Trophoblast cell (in vitro differentiated cells and primary cell): ENCODE measurements around the gene LIMK2.

Experiments
- DNase-seq, 2 donors: peaks; one replicate each; pipeline ENCODE4 v3.0.0-alpha.2; 2016
- H2AFZ ChIP-seq: 2 replicates; pipeline ENCODE4 v1.6.1; 2013; ENCODE audit warnings: low read length, moderate library complexity, mild to moderate bottlenecking; ENCODE audit not compliant: insufficient read depth, poor library complexity
- H2AK5ac ChIP-seq: 2 replicates; pipeline ENCODE4 v1.6.1; 2013; ENCODE audit warnings: mild to moderate bottlenecking, low read length
- H2BK120ac ChIP-seq: 2 replicates; pipeline ENCODE4 v1.6.1; 2013; ENCODE audit warnings: low read length, mild to moderate bottlenecking, moderate library complexity; ENCODE audit not compliant: insufficient read depth, poor library complexity
- H2BK12ac ChIP-seq: 2 replicates; pipeline ENCODE4 v1.6.1; 2013; ENCODE audit warnings: mild to moderate bottlenecking, low read length, moderate library complexity
- H2BK5ac ChIP-seq: 2 replicates; pipeline ENCODE4 v1.6.1; 2013; ENCODE audit warnings: low read length, low read depth, moderate library complexity, mild to moderate bottlenecking; ENCODE audit not compliant: poor library complexity
- H3K14ac ChIP-seq: 2 replicates; pipeline ENCODE4 v1.6.1; 2013; ENCODE audit warnings: mild to moderate bottlenecking, low read length
- H3K18ac ChIP-seq: 2 replicates; pipeline ENCODE4 v1.6.1; 2013; ENCODE audit warnings: mild to moderate bottlenecking, low read length
- H3K23ac ChIP-seq: 2 replicates; pipeline ENCODE4 v1.6.1; 2013; ENCODE audit warnings: low read length
- H3K27ac ChIP-seq: 2 replicates; pipeline ENCODE4 v1.5.1; 2013; ENCODE audit warnings: low read depth, mild to moderate bottlenecking, inconsistent platforms, low read length, moderate library complexity
- H3K27me3 ChIP-seq: 2 replicates; pipeline ENCODE4 v1.6.1; 2013; ENCODE audit warnings: inconsistent platforms, mild to moderate bottlenecking, low read length, moderate library complexity; ENCODE audit not compliant: insufficient read depth
- H3K36me3 ChIP-seq, 2 experiments: 1 replicate in 1 of 2; 2 replicates in 1 of 2; pipeline ENCODE4 v1.6.1; 2013; ENCODE audit warnings: low read length in 2 of 2, mild to moderate bottlenecking in 2 of 2, moderate library complexity in 1 of 2; ENCODE audit not compliant: insufficient read depth in 2 of 2, control insufficient read depth in 1 of 2
- H3K4ac ChIP-seq: 2 replicates; pipeline ENCODE4 v1.6.1; 2013; ENCODE audit warnings: low read depth, mild to moderate bottlenecking, low read length, moderate library complexity
- H3K4me1 ChIP-seq, 2 experiments: 1 replicate in 1 of 2; 2 replicates in 1 of 2; pipeline ENCODE4 v1.6.1; 2013; ENCODE audit warnings: low read length in 2 of 2, mild to moderate bottlenecking in 2 of 2, moderate library complexity in 1 of 2; ENCODE audit not compliant: insufficient read depth in 2 of 2, control insufficient read depth in 1 of 2
- H3K4me2 ChIP-seq: 2 replicates; pipeline ENCODE4 v1.6.1; 2013; ENCODE audit warnings: inconsistent platforms, mild to moderate bottlenecking, low read length, moderate library complexity
- H3K4me3 ChIP-seq: 2 replicates; pipeline ENCODE4 v1.5.1; 2013; ENCODE audit warnings: mild to moderate bottlenecking, low read depth, low read length, inconsistent platforms
- H3K79me1 ChIP-seq: one replicate; pipeline ENCODE4 v1.6.1; 2013; ENCODE audit warnings: low read length
- H3K79me2 ChIP-seq: 2 replicates; pipeline ENCODE4 v1.6.1; 2013; ENCODE audit warnings: low read length, mild to moderate bottlenecking; ENCODE audit not compliant: control insufficient read depth, insufficient read depth, poor library complexity
- H3K9ac ChIP-seq: 2 replicates; pipeline ENCODE4 v1.6.1; 2013; ENCODE audit warnings: mild to moderate bottlenecking, low read length
- H3K9me3 ChIP-seq: 2 replicates; pipeline ENCODE4 v1.6.1; 2013; ENCODE audit warnings: low read depth, mild to moderate bottlenecking, control low read depth, inconsistent platforms, low read length; ENCODE audit not compliant: insufficient read depth
- H4K12ac ChIP-seq: 2 replicates; pipeline ENCODE4 v1.6.1; 2013; ENCODE audit warnings: low read depth, mild to moderate bottlenecking, low read length, moderate library complexity
- H4K8ac ChIP-seq: 2 replicates; pipeline ENCODE4 v1.6.1; 2013; ENCODE audit warnings: low read depth, mild to moderate bottlenecking, low read length, moderate library complexity
- H4K91ac ChIP-seq: one replicate; pipeline ENCODE4 v1.6.1; 2013; ENCODE audit warnings: low read depth, mild to moderate bottlenecking, low read length, moderate library complexity
- WGBS: extraction: QIAGEN DNeasy Blood & Tissue Kit; methylation state at CpG from one replicate; pipeline ENCODE4 v1.1.7; 2013; ENCODE audit warnings: missing lambda C conversion rate; ENCODE audit not compliant: insufficient read length, insufficient coverage; ENCODE audit errors: extremely low coverage; 5-methylcytosine and 5-hydroxymethylcytosine counted together

Gene LIMK2

GRCh38 chr22:31281733-31282132 lies 69.6 kb downstream of the LIMK2 start:
- H3K79me1 ChIP-seq = no peaks in the 10 kb centered on the region
- no peaks in the 10 kb centered on the region for H3K27me3 ChIP-seq
- DNase-seq = no peak
- H3K14ac ChIP-seq = no peak overlapping the region
- H3K18ac ChIP-seq = no peak overlapping the region
- H3K36me3 ChIP-seq = peaks cover 25 to 41% of the 10 kb centered on the region in 2 experiments
- no peak overlapping the region for H3K4ac ChIP-seq
- no peaks in the 10 kb centered on the region for H3K79me2 ChIP-seq
- H3K27ac ChIP-seq = no peak overlapping the region
- no peak overlapping the region for H3K23ac ChIP-seq
- no peak overlapping the region for H2BK12ac ChIP-seq
- H4K91ac ChIP-seq = no peak overlapping the region
- no CpG with 5 or more reads among the region's 4 CpGs for WGBS
- no peak overlapping the region for H4K12ac ChIP-seq
- H3K9ac ChIP-seq = no peak overlapping the region
- H2BK5ac ChIP-seq = no peak overlapping the region
- H2BK120ac ChIP-seq = no peak overlapping the region
- H4K8ac ChIP-seq = no peak overlapping the region
- H3K4me2 ChIP-seq = no peak overlapping the region
- no peak overlapping the region for H2AFZ ChIP-seq
- H2AK5ac ChIP-seq = no peak overlapping the region
- H3K4me3 ChIP-seq = no peak overlapping the region
- peaks cover 5 to 10% of the 10 kb centered on the region in 2 experiments for H3K4me1 ChIP-seq
- no peaks in the 10 kb centered on the region for H3K9me3 ChIP-seq

GRCh38 chr22:31282748-31283468 lies 70.8 kb downstream of the LIMK2 start:
- H3K27ac ChIP-seq = no peak overlapping the region
- H3K4ac ChIP-seq = no peak overlapping the region
- no peak overlapping the region for H3K4me2 ChIP-seq
- no peak overlapping the region for H2BK120ac ChIP-seq
- peaks cover 19 to 34% of the 10 kb centered on the region in 2 experiments for H3K36me3 ChIP-seq
- no peak overlapping the region for H2AFZ ChIP-seq
- H3K4me3 ChIP-seq = no peak overlapping the region
- no peak overlapping the region for H2BK12ac ChIP-seq
- no CpG with 5 or more reads among the region's 8 CpGs for WGBS
- H3K79me1 ChIP-seq = no peaks in the 10 kb centered on the region
- no peaks in the 10 kb centered on the region for H3K9me3 ChIP-seq
- peaks cover 5 to 10% of the 10 kb centered on the region in 2 experiments for H3K4me1 ChIP-seq
- H3K18ac ChIP-seq = no peak overlapping the region
- no peaks in the 10 kb centered on the region for H3K27me3 ChIP-seq
- no peak overlapping the region for H3K14ac ChIP-seq
- no peak overlapping the region for H3K23ac ChIP-seq
- H2AK5ac ChIP-seq = no peak overlapping the region
- H3K9ac ChIP-seq = no peak overlapping the region
- H4K12ac ChIP-seq = no peak overlapping the region
- H3K79me2 ChIP-seq = no peaks in the 10 kb centered on the region
- H2BK5ac ChIP-seq = no peak overlapping the region
- H4K91ac ChIP-seq = no peak overlapping the region
- peak overlapping the region; percentile 16 for H4K8ac ChIP-seq
- DNase-seq = peak in 1 of 2 donors; percentile 38

DNA sequence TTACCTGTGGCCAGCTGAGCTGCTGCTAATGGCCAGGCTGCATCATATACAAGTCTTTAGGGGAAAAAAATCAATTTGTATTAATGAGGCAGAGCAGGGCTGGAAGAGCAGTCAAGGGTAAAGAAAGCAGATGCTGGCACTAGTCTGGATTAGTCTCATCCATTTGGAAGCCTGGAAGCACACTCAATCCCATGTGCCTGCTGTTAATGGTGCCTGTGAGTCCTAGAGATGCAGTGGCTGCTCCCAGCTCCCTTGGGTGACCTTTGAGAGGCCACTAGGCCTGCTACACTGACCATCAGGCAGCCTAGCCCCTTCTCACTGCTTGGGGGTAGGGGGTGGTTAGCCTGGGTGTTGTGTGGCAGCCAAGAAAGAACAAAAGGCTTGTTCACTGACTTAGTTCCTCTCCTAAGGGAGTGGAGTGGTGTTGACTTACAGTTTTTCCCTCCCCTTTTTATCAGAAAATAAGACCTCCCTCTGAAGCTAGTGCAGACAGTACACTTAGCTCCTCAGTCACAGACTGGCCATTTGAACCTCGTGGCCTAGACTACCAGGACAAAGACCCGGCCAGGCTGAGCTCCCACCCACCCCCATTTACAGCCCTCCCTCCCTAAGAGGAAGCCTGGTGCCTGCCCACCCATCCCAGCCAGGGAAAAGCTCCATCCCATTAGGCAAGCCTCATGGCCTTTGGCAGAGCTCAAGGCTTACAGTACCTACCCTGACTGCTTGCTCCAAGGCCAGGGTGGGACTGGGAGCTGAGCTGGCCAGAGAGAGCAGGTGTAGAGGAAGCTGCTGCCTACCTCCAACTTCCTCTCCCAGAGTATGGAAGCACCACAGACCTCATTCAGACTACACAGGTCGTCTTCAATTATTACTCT lies 72.4 kb downstream of the LIMK2 start:
- Histone ChIP-seq H3K4me1 (peaks cover 8 to 10% of the 10 kb centered on the region in 2 experiments), H3K27ac (no peak overlapping the region), H3K14ac (no peak overlapping the region), H3K4me3 (no peak overlapping the region), H3K9ac (no peak overlapping the region), H4K91ac (no peak overlapping the region), H3K4me2 (no peak overlapping the region), H3K18ac (no peak overlapping the region), H3K79me1 (peaks cover under 1% of the 10 kb centered on the region), H3K36me3 (peaks cover 4 to 19% of the 10 kb centered on the region in 2 experiments), H3K4ac (no peak overlapping the region), H3K27me3 (no peaks in the 10 kb centered on the region), H3K79me2 (no peaks in the 10 kb centered on the region), H4K8ac (no peak overlapping the region), H3K23ac (no peak overlapping the region), H3K9me3 (no peaks in the 10 kb centered on the region), H2BK5ac (no peak overlapping the region), H4K12ac (no peak overlapping the region), H2AFZ (no peak overlapping the region), H2BK12ac (no peak overlapping the region), H2AK5ac (no peak overlapping the region), H2BK120ac (no peak overlapping the region)
- WGBS = no CpG with 5 or more reads among the region's 3 CpGs
- DNase-seq = no peak

GRCh38 chr22:31286360-31287255 lies 74.5 kb downstream of the LIMK2 start:
- no peak overlapping the region for H3K4me2 ChIP-seq
- H3K36me3 ChIP-seq = peaks cover 2 to 7% of the 10 kb centered on the region in 2 experiments
- no peak overlapping the region for H2BK12ac ChIP-seq
- no peak overlapping the region for H3K23ac ChIP-seq
- no peak overlapping the region for H2BK120ac ChIP-seq
- no CpG with 5 or more reads among the region's 8 CpGs for WGBS
- H4K91ac ChIP-seq = no peak overlapping the region
- H4K8ac ChIP-seq = no peak overlapping the region
- no peak for DNase-seq
- no peak overlapping the region for H2AK5ac ChIP-seq
- no peak overlapping the region for H3K9ac ChIP-seq
- H3K27ac ChIP-seq = peak overlapping the region; percentile 44
- no peaks in the 10 kb centered on the region for H3K9me3 ChIP-seq
- no peak overlapping the region for H2AFZ ChIP-seq
- peaks cover 12% of the 10 kb centered on the region for H3K79me1 ChIP-seq
- no peak overlapping the region for H3K4me3 ChIP-seq
- no peak overlapping the region for H4K12ac ChIP-seq
- H3K14ac ChIP-seq = no peak overlapping the region
- H3K27me3 ChIP-seq = no peaks in the 10 kb centered on the region
- H3K4me1 ChIP-seq = peaks cover 16 to 23% of the 10 kb centered on the region in 2 experiments
- H3K79me2 ChIP-seq = no peaks in the 10 kb centered on the region
- H3K4ac ChIP-seq = no peak overlapping the region
- no peak overlapping the region for H3K18ac ChIP-seq
- no peak overlapping the region for H2BK5ac ChIP-seq
